Esophagus muscularis mucosa (tissue), 4 donors: Measurements from ENCODE around the gene ZNF497. TPM values are rescaled to one million over a fixed set of nuclear protein-coding genes. Genes with fewer than 3 reads are reported as not detected.

Source experiments
- DNase-seq: peaks from one replicate; pipeline ENCODE4 v3.0.0-alpha.2; 2017; ENCODE audit errors: extremely low spot score
- H3K27ac ChIP-seq, 4 donors: fragments of 200-600 bp; sonication (generic); replicated peaks in 1 of 4; 1 replicate in 3 of 4; 2 replicates in 1 of 4; pipeline ENCODE4 v1.5.1; 2016 to 2019; ENCODE audit warnings: mild to moderate bottlenecking in 1 of 4
- H3K27me3 ChIP-seq, 4 donors: fragments of 200-600 bp; sonication (generic); one replicate each; pipeline versions ENCODE4 v1.5.1 to v1.6.0; 2016 to 2019
- H3K36me3 ChIP-seq, 4 donors: fragments of 200-600 bp; sonication (generic); one replicate each; pipeline ENCODE4 v1.5.1; 2016 to 2019
- H3K4me1 ChIP-seq, 4 donors: fragments of 200-600 bp; sonication (generic); one replicate each; pipeline ENCODE4 v1.5.1; 2016 to 2019
- H3K4me3 ChIP-seq, 4 donors: fragments of 200-600 bp; sonication (generic); 1 replicate in 2 of 4; 2 replicates in 2 of 4; pipeline ENCODE4 v1.5.1; 2016 to 2019; ENCODE audit warnings: mild to moderate bottlenecking in 4 of 4, moderate library complexity in 1 of 4
- H3K9me3 ChIP-seq, 4 donors: fragments of 200-600 bp; sonication (generic); 1 replicate in 3 of 4; 2 replicates in 1 of 4; pipeline ENCODE4 v1.5.1; 2016 to 2019
- CTCF ChIP-seq, 3 experiments: fragments of 200-600 bp in 2 of 3; fragments of 450-650 bp in 1 of 3; sonication (generic) in 2 of 3; IDR thresholded peaks; one replicate each; pipeline ENCODE4 v1.5.1; 2017 to 2019; ENCODE audit warnings: antibody characterized with exemption in 3 of 3, mild to moderate bottlenecking in 2 of 3, moderate library complexity in 1 of 3
- EP300 ChIP-seq: sonication (generic); formaldehyde crosslinking; IDR thresholded peaks from one replicate; pipeline ENCODE4 v1.6.1; 2017; ENCODE audit warnings: antibody characterized with exemption
- POLR2A ChIP-seq: fragments of 450-650 bp; IDR thresholded peaks from one replicate; pipeline ENCODE4 v1.6.1; 2017; ENCODE audit warnings: antibody characterized with exemption, moderate library complexity, mild to moderate bottlenecking, low read depth
- POLR2AphosphoS5 ChIP-seq, 2 donors: sonication (generic); formaldehyde crosslinking; IDR thresholded peaks; one replicate each; pipeline ENCODE4 v1.6.1; 2017; ENCODE audit warnings: antibody characterized with exemption in 2 of 2
- WGBS: methylation state at CpG from one replicate; pipeline ENCODE4 v1.1.5; 2018; 5-methylcytosine and 5-hydroxymethylcytosine counted together
- intact Hi-C: fragments of 100-400 bp; cut with DNase I; formaldehyde crosslinking; loops from one replicate; pipeline ENCODE4 v1.15.1; 2023
- total RNA-seq, 4 donors: library from RNA; depleted of rRNA; stranded (reverse); fragments of >200 nt; gene quantifications; one replicate each; pipeline versions ENCODE4 v1.1.0 to v1.2.1, GENCODE V29; 2016

ZNF497 gene
- total RNA-seq, 4 donors from 2014 or later, result 0.42 to 1.1 (median 0.92) TPM

- Histone ChIP-seq H3K27me3 (peaks cover 0 to 29% (median 15%) of the 10 kb centered on the region in 4 donors), H3K4me1 (peaks cover 17 to 37% (median 33%) of the 10 kb centered on the region in 4 donors), H3K4me3 (no peak overlapping the region), H3K27ac (no peak overlapping the region), H3K9me3 (no peaks in the 10 kb centered on the region), H3K36me3 (peaks cover 23 to 30% (median 28%) of the 10 kb centered on the region in 4 donors)
- WGBS, result 81% methylated on average over 4 of the region's 7 CpGs
- TF ChIP-seq EP300, result no peak
- TF ChIP-seq CTCF (IDR thresholded peaks at IDR 0.05), result no peak
- TF ChIP-seq POLR2A, result no peak
- TF ChIP-seq POLR2AphosphoS5 (IDR thresholded peaks at IDR 0.05), result no peak
- intact Hi-C loops, result no loop called here
- DNase-seq, result no peak
These were observed 35.0 kb upstream of the ZNF497 start for GRCh38 chr19:58397533-58398037.

GRCh38 chr19:58396691-58397532 is 34.4 kb upstream of the ZNF497 start:
- Histone ChIP-seq H3K9me3 (no peaks in the 10 kb centered on the region), H3K4me3 (peak overlapping the region in 2 of 4 donors; percentile 22 to 36), H3K27me3 (peaks cover 0 to 29% (median 15%) of the 10 kb centered on the region in 4 donors), H3K27ac (no peak overlapping the region), H3K36me3 (peaks cover 26 to 36% (median 32%) of the 10 kb centered on the region in 4 donors), H3K4me1 (peaks cover 15 to 33% (median 30%) of the 10 kb centered on the region in 4 donors)
- intact Hi-C loops, result no loop called here
- WGBS, result 27% methylated on average over 31 of the region's 58 CpGs
- no peak for DNase-seq
- no peak for TF ChIP-seq CTCF (IDR thresholded peaks at IDR 0.05)
- no peak for TF ChIP-seq EP300
- TF ChIP-seq POLR2A, result no peak
- TF ChIP-seq POLR2AphosphoS5 (IDR thresholded peaks at IDR 0.05), result no peak

- peaks cover 32 to 44% (median 39%) of the 10 kb centered on the region in 4 donors for H3K36me3 ChIP-seq
- intact Hi-C loops, result no loop called here
- WGBS, result 17% methylated on average over 42 of the region's 75 CpGs
These were observed 33.6 kb upstream of the ZNF497 start for GRCh38 chr19:58395979-58396627.

More at GRCh38 chr19:58395979-58396627, 33.6 kb upstream of the ZNF497 start:
- H3K27me3 ChIP-seq, result peaks cover 0 to 29% (median 15%) of the 10 kb centered on the region in 4 donors
- H3K4me1 ChIP-seq, result peaks cover 12 to 28% (median 25%) of the 10 kb centered on the region in 4 donors
- TF ChIP-seq CTCF (IDR thresholded peaks at IDR 0.05), result no peak
- no peak for TF ChIP-seq POLR2AphosphoS5 (IDR thresholded peaks at IDR 0.05)
- no peak for TF ChIP-seq POLR2A
- TF ChIP-seq EP300, result no peak
- peak overlapping the region in 2 of 4 donors; percentile 22 to 36 for H3K4me3 ChIP-seq
- no peak for DNase-seq
- H3K27ac ChIP-seq, result no peak overlapping the region
- H3K9me3 ChIP-seq, result no peaks in the 10 kb centered on the region
